Germinal center (tissue), 1 donor: Measurements from ENCODE around the gene ERMN.
"Not testable (repeated sequence)": the region's sequence is repeated elsewhere in the genome, so short reads cannot be mapped to it uniquely, and the experiment has no call there.

ENCODE experiments used
- DNase-seq: peaks from one replicate; pipeline ENCODE4 v3.0.0; 2012; ENCODE audit warnings: mixed read lengths, low spot score

Gene ERMN

GRCh38 chr2:157292853-157293252 is 32.8 kb downstream of the ERMN start:
- no peak for DNase-seq

GRCh38 chr2:157291018-157291417 is 34.6 kb downstream of the ERMN start:
- DNase-seq = no peak

DNA sequence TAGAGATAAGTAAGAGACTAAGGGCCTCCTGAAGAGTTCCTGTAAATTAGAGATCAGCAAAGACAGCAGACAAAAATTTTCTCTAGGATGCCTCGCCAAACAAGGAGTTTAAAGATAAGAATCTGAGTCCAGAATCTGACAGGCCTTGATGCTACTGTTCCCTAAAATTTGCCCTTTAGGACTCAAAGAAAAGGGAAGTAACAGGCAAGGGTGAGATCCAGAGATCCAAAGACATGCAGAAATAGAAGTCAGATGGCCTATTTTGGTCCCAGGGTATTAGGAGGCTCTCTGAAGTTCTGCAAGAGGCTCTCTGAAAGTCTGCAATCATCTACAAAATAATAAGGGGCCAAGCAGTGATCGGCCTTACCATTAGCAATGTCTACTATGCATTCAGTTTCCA is 35.1 kb downstream of the ERMN start:
- no peak for DNase-seq

DNA sequence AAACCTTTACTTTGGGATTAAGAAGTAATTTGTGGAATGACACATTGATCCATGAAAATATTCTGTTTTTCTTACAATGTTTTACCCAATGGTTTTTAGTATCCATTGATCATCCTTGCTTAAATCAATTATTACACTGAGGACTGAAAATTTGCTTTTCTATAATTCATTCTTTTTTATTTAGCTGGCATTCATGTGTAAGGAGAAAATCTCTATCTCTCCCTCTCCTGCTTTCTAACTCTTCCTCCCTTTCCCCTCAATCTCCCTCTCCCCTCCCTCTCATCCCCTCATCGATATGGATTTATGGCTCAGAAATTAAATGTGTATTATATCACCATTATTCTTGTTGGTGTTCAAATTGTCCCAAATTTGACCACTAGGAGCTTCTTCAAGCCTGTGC is 38.5 kb downstream of the ERMN start:
- no peak for DNase-seq

GRCh38 chr2:157283468-157283867 is 42.2 kb downstream of the ERMN start:
- no peak for DNase-seq

DNA sequence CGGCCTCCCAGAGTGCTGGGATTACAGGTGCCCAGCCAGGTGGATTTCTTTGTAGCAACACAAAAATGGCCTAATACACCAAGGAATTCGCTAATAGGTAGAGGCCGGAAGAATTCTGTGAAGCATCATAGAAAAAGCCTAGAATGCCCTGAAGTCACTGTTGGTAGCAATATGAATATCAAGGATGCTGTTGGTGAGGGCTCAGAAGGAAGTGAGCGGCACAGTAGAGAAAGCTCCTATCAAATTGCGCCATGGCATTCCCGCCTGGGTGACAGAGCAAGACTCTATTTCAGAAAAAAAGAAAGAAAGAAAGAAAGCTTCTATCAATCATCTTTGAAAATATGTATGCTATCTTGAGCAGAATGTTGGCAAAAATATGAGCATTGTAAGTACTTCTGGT is 44.3 kb downstream of the ERMN start:
- no peak for DNase-seq

- DNase-seq = not testable (repeated sequence)
Measured at GRCh38 chr2:157279311-157279710, 46.3 kb downstream of the ERMN start.

DNA sequence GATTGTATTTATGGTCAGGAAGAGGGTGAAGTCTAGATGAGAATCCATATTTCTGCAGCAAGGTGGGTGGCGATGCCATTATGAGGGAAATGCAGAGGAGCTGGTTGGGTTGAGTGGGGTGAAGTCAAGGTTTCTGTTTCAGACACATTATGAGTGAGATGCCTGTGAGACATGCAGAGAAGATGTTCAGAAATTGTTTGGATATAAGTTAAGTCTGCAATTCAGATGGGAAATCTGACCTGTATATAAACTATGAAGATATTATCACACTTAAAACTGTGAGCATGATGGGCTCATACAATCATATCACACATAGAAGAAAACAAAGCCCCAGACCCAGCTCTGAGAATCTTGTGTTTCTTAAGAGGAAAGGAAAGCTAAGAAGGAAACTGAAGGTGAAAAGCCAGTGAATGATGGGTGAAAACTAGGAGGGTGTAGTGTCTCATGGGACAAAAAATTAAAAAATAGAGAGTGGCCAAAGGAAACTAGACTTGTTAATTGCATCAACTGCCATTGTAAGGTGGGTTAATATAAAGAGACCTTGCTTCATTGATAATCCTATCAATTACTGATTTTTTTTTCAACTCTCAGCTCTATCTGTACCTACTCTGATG is 53.9 kb downstream of the ERMN start:
- DNase-seq = no peak

GRCh38 chr2:157269922-157270321 is 55.7 kb downstream of the ERMN start:
- DNase-seq = no peak

DNA sequence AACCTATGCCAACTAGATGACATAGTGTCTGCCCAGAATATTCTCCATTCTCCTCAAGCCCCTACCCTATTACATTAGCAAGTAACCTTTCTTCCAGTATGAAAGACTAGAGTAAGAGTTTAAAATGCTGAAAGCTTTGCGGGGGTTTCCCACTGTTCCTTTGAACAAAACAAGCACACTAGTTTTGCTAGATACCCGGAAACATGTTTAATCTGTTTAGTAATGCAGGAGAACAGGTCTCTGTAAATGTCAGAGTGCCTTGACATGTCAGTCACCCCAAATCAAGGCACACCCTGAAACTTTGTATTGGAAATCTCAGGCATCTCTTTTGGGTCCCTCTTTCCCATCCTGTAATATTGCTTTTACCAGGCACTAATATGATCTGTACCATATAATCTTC is 56.6 kb downstream of the ERMN start:
- DNase-seq = no peak
